Activated gamma-delta T cell (primary cell): ENCODE results near the gene ZMAT5.

Experiments
- DNase-seq: peaks from one replicate; lab custom pipeline; 2025; lab: John Stamatoyannopoulos, UW
- total RNA-seq, 2 donors: gene quantifications; one replicate each; lab custom pipeline; 2026; lab: John Stamatoyannopoulos, UW

ZMAT5 gene
- total RNA-seq, result 13.1 to 18.4 reads per million in 2 donors

GRCh38 chr22:29766632-29767170 lies at the start of gene ZMAT5:
ZMAT5 (minus strand) TSS chr22:29767007; CDS start chr22:29748544, 18,463 bp downstream.
- peak; percentile 64 for DNase-seq

- DNase-seq, result no peak
Observed at GRCh38 chr22:29816539-29816938, 49.7 kb upstream of the ZMAT5 start.

- no peak for DNase-seq
Observed at GRCh38 chr22:29816128-29816527, 49.3 kb upstream of the ZMAT5 start.

- DNase-seq, result no peak
Observed at GRCh38 chr22:29815580-29815979, 48.8 kb upstream of the ZMAT5 start.

GRCh38 chr22:29814003-29814402 lies 47.2 kb upstream of the ZMAT5 start:
- no peak for DNase-seq

- no peak for DNase-seq
Observed at GRCh38 chr22:29813563-29813962, 46.8 kb upstream of the ZMAT5 start.

GRCh38 chr22:29813126-29813525 lies 46.3 kb upstream of the ZMAT5 start:
- no peak for DNase-seq

- no peak for DNase-seq
Observed at GRCh38 chr22:29811377-29811776, 44.6 kb upstream of the ZMAT5 start.

GRCh38 chr22:29810216-29810615 lies 43.4 kb upstream of the ZMAT5 start:
- no peak for DNase-seq

- DNase-seq, result no peak
Observed at GRCh38 chr22:29806196-29806595, 39.4 kb upstream of the ZMAT5 start.

- no peak for DNase-seq
Observed at GRCh38 chr22:29804985-29805384, 38.2 kb upstream of the ZMAT5 start.

GRCh38 chr22:29803190-29803589 lies 36.4 kb upstream of the ZMAT5 start:
- no peak for DNase-seq

GRCh38 chr22:29801796-29802195 lies 35.0 kb upstream of the ZMAT5 start:
- DNase-seq, result no peak

- no peak for DNase-seq
Observed at GRCh38 chr22:29801153-29801552, 34.3 kb upstream of the ZMAT5 start.

GRCh38 chr22:29799217-29799680 lies 32.4 kb upstream of the ZMAT5 start:
- no peak for DNase-seq

- DNase-seq, result no peak
Observed at GRCh38 chr22:29798801-29799200, 32.0 kb upstream of the ZMAT5 start.

GRCh38 chr22:29798318-29798717 lies 31.5 kb upstream of the ZMAT5 start:
- no peak for DNase-seq

- DNase-seq, result no peak
Observed at GRCh38 chr22:29797351-29797750, 30.5 kb upstream of the ZMAT5 start.

- no peak for DNase-seq
Observed at GRCh38 chr22:29795663-29796062, 28.9 kb upstream of the ZMAT5 start.

- no peak for DNase-seq
Observed at GRCh38 chr22:29793396-29793795, 26.6 kb upstream of the ZMAT5 start.

- DNase-seq, result no peak
Observed at GRCh38 chr22:29790061-29790460, 23.3 kb upstream of the ZMAT5 start.

- no peak for DNase-seq
Observed at GRCh38 chr22:29788339-29789279, 21.8 kb upstream of the ZMAT5 start.

- DNase-seq, result no peak
Observed at GRCh38 chr22:29787371-29787980, 20.7 kb upstream of the ZMAT5 start.
